ENCODE results near the gene IL1B.

DNA sequence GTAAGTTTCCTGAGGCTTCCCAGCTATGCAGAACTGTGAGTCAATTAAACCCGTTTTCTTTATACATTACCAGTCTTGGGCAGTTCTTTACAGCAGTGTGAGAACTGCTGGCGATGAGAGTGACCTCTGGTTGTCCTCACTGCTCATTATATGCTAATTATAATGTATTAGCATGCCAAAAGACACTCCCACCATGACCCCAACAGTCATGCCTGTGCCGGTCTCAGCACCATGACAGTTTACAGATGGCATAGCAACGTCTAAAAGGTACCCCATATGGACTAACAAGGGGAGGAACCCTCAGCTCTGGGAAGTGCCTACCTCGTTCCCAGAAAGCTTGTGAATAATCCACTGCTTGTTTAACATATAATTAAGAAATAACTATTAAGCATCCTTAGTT, 44.2 kb downstream of the IL1B start:
- TF ChIP-seq, protein P1, sequence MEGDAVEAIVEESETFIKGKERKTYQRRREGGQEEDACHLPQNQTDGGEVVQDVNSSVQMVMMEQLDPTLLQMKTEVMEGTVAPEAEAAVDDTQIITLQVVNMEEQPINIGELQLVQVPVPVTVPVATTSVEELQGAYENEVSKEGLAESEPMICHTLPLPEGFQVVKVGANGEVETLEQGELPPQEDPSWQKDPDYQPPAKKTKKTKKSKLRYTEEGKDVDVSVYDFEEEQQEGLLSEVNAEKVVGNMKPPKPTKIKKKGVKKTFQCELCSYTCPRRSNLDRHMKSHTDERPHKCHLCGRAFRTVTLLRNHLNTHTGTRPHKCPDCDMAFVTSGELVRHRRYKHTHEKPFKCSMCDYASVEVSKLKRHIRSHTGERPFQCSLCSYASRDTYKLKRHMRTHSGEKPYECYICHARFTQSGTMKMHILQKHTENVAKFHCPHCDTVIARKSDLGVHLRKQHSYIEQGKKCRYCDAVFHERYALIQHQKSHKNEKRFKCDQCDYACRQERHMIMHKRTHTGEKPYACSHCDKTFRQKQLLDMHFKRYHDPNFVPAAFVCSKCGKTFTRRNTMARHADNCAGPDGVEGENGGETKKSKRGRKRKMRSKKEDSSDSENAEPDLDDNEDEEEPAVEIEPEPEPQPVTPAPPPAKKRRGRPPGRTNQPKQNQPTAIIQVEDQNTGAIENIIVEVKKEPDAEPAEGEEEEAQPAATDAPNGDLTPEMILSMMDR (IDR thresholded peaks at IDR 0.05), result no peak
- TF ChIP-seq POLR2AphosphoS5 (IDR thresholded peaks at IDR 0.05) (no peak), POLR2A (IDR thresholded peaks at IDR 0.05) (no peak)
